IPS-18c (cell line): Measurements from ENCODE around the gene MRC2.

ENCODE experiments used
- H3K4me3 ChIP-seq: 2 replicates; pipeline ENCODE4 v1.7.0; 2013; ENCODE audit warnings: low read depth, mild to moderate bottlenecking, low read length, moderate library complexity; ENCODE audit not compliant: insufficient read depth
- H3K9me3 ChIP-seq: one replicate; pipeline ENCODE4 v1.6.1; 2013; ENCODE audit warnings: mild to moderate bottlenecking, low read length, moderate library complexity; ENCODE audit not compliant: control insufficient read depth, insufficient read depth

MRC2 gene

GRCh38 chr17:62666801-62667591 is 39.5 kb downstream of the MRC2 start:
- H3K9me3 ChIP-seq = no peaks in the 10 kb centered on the region
- no peak overlapping the region for H3K4me3 ChIP-seq

DNA sequence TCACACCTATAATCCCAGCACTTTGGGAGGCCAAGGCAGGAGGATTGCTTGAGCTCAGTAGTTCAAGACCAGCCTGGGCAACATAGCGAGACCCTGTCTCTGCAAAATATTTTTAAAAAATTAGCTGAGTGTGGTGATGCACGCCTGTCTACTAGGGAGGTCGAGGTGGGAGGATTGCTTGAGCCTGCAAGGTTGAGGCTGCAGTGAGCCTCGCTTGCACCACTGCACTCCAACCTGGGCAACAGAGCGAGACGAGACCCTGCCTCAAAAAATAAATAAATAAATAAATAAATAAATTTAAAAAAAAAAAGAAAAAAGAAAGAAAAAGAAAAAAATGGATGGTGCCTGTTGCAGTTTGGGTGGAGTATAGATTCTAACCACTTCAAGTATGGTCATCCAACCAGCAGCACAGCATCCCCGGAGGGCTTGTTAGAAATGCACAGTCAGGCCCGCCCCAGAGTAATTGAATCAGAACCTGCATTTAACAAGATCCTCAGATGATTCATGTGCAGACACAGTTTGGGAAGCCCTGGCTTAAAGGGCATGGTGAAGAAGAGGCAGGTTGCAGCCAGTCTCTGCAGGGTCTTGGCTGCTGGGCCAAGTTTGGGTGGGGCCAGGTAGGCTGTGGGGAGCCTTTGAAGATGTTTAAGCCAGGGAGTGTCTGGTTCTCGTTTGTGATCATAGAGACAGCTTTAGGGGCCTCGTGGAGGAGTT is 40.8 kb downstream of the MRC2 start:
- Histone ChIP-seq H3K9me3 (no peaks in the 10 kb centered on the region), H3K4me3 (no peak overlapping the region)

- no peaks in the 10 kb centered on the region for H3K9me3 ChIP-seq
- no peak overlapping the region for H3K4me3 ChIP-seq
Observed at GRCh38 chr17:62670202-62670821, 42.8 kb downstream of the MRC2 start.

GRCh38 chr17:62671553-62671952 is 44.1 kb downstream of the MRC2 start:
- H3K9me3 ChIP-seq = no peaks in the 10 kb centered on the region
- H3K4me3 ChIP-seq = no peak overlapping the region

GRCh38 chr17:62672957-62673356 is 45.5 kb downstream of the MRC2 start:
- Histone ChIP-seq H3K4me3 (no peak overlapping the region), H3K9me3 (no peaks in the 10 kb centered on the region)

GRCh38 chr17:62673614-62674362 is 46.3 kb downstream of the MRC2 start:
- no peaks in the 10 kb centered on the region for H3K9me3 ChIP-seq
- no peak overlapping the region for H3K4me3 ChIP-seq

GRCh38 chr17:62674363-62674739 is 46.9 kb downstream of the MRC2 start:
- Histone ChIP-seq H3K4me3 (no peak overlapping the region), H3K9me3 (no peaks in the 10 kb centered on the region)

GRCh38 chr17:62674841-62675240 is 47.4 kb downstream of the MRC2 start:
- no peaks in the 10 kb centered on the region for H3K9me3 ChIP-seq
- no peak overlapping the region for H3K4me3 ChIP-seq

GRCh38 chr17:62675260-62675659 is 47.8 kb downstream of the MRC2 start:
- no peaks in the 10 kb centered on the region for H3K9me3 ChIP-seq
- H3K4me3 ChIP-seq = no peak overlapping the region

DNA sequence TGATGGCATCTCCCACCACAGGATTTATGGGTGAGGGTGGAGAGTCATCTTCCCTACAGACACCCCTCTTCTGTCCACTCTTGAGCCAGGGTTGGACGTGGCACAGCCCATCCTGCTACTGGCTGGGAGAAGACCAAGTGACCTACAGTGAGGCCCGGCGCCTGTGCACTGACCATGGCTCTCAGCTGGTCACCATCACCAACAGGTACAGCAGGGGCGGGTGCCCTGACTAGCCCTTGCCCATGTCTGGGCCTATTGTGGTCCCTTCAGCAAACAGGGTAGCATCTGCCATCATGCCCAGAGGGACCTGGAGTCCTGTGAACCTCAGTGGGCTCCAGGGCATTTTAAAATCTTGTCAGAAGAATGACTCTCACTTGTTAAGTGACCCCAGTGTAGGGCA is 48.2 kb downstream of the MRC2 start:
- no peak overlapping the region for H3K4me3 ChIP-seq
- no peaks in the 10 kb centered on the region for H3K9me3 ChIP-seq

GRCh38 chr17:62676231-62676943 is 48.9 kb downstream of the MRC2 start:
- H3K4me3 ChIP-seq = no peak overlapping the region
- H3K9me3 ChIP-seq = no peaks in the 10 kb centered on the region

GRCh38 chr17:62676952-62677596 is 49.6 kb downstream of the MRC2 start:
- Histone ChIP-seq H3K4me3 (no peak overlapping the region), H3K9me3 (no peaks in the 10 kb centered on the region)

- Histone ChIP-seq H3K9me3 (no peaks in the 10 kb centered on the region), H3K4me3 (no peak overlapping the region)
Observed at GRCh38 chr17:62678214-62678919, 50.9 kb downstream of the MRC2 start.

GRCh38 chr17:62679866-62680377 is 52.5 kb downstream of the MRC2 start:
- Histone ChIP-seq H3K4me3 (no peak overlapping the region), H3K9me3 (no peaks in the 10 kb centered on the region)

DNA sequence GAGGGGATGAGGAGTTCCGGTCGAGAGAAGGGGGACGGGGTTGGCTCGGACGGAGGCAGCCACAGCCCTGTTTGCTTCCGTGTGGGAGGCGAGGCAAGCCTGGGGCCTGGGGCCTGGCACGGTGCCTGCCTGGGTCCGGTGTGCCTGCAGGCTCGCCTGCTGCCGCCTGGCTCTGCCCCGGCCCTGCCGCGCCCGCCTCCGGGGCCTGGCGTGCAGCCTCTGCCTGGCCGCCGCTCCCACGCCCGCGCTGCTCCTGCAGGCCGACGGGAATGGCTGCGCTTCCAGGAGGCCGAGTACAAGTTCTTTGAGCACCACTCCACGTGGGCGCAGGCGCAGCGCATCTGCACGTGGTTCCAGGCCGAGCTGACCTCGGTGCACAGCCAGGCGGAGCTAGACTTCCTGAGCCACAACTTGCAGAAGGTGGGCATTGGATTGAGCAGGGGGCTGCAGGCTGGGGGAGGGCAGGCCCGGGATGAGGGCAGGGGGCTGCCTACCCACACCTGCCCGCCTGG is 53.1 kb downstream of the MRC2 start:
- H3K9me3 ChIP-seq = no peaks in the 10 kb centered on the region
- H3K4me3 ChIP-seq = no peak overlapping the region
